Measurements from ENCODE around the gene HTR1D. TPM values are rescaled to one million over a fixed set of nuclear protein-coding genes. Genes with fewer than 3 reads are reported as not detected.
"Not testable (repeated sequence)": the region's sequence is repeated elsewhere in the genome, so short reads cannot be mapped to it uniquely, and the experiment has no call there.

HTR1D gene
- total RNA-seq, 1 experiment from 2014 or later, result 3.5 TPM

GRCh38 chr1:23191199-23191598 is 26.1 kb downstream of the HTR1D start (continued):
- TF ChIP-seq REST (IDR thresholded peaks at IDR 0.05; ENCODE audit: low read depth) (no peak), FOSL1 (IDR thresholded peaks at IDR 0.05; ENCODE audit: low read depth) (no peak), ZBTB33 (IDR thresholded peaks at IDR 0.05; ENCODE audit: extremely low read depth, insufficient replicate concordance, low read length) (no peak)

GRCh38 chr1:23188936-23189452 is 28.3 kb downstream of the HTR1D start:
- RAD21 ChIA-PET (ENCODE audit: low non-redundant PET in 1 of 2, low total read pairs in 2 of 2, uncharacterized antibody in 2 of 2, unreplicated experiment in 2 of 2); POLR2A ChIA-PET; H2AFZ ChIP-seq (ENCODE audit: low read depth, low read length, poor library complexity, severe bottlenecking); H3K9me2 ChIP-seq (ENCODE audit: insufficient read depth); H3K79me2 ChIP-seq (ENCODE audit: insufficient read depth, low read length); H4K20me1 ChIP-seq (ENCODE audit: insufficient read depth); H3K27me3 ChIP-seq (ENCODE audit: insufficient read depth, low read length); H3K9me3 ChIP-seq (ENCODE audit: control insufficient read depth in 1 of 2, insufficient read depth in 1 of 2, low read depth in 1 of 2, low read length in 2 of 2); H3K36me3 ChIP-seq (ENCODE audit: control insufficient read depth in 1 of 2, insufficient read depth in 2 of 2, low read length in 2 of 2); CTCF ChIA-PET; BruUV-seq (replicated peaks): not testable (repeated sequence)
- ATAC-seq (peak; percentile 79), DNase-seq (ENCODE audit: low read depth, low spot score) (peak; percentile 71)
- intact Hi-C loops (cut with micrococcal nuclease), result loop anchor here (1.0 kb wide), 1 partner anchor 213 kb away; no protein-coding TSS in a partner anchor
- Histone ChIP-seq H3K27ac (ENCODE audit: low read depth, low read length) (peak overlapping the region; percentile 47; the same call in 1 of the 2 replicates), H3K4me2 (ENCODE audit: low read length) (peak overlapping the region; percentile 64), H3K9ac (ENCODE audit: low read length) (peak overlapping the region; percentile 54), H3K4me1 (ENCODE audit: control insufficient read depth in 1 of 2, insufficient read depth in 2 of 2, low read length in 2 of 2) (peaks cover 17 to 30% of the 10 kb centered on the region in 2 experiments), H3K4me3 (replicated peaks in 1 of 2; ENCODE audit: low read depth in 1 of 2, low read length in 2 of 2) (0 out of 4 replicates have a peak overlapping the region, but pooled peaks of 1 of the 2 experiments have one; percentile 15)
- TF ChIP-seq MAX (IDR thresholded peaks at IDR 0.05), result peak; percentile 42; the same call in 1 of the 2 replicates
- TF ChIP-seq JUND (IDR thresholded peaks at IDR 0.05), result peak; percentile 55; the same call in 1 of the 2 replicates
- peak; percentile 63 for TF ChIP-seq FOSL1 (IDR thresholded peaks at IDR 0.05; ENCODE audit: low read depth)
- TF ChIP-seq SP1 (IDR thresholded peaks at IDR 0.05; ENCODE audit: low read depth), result 0 out of 2 replicates have a peak, but pooled peaks have one; percentile 19
